ENCODE data around the gene MMP11.
A peak's percentile ranks its signal among the peaks of the same experiment; 100 is the strongest.

The MMP11 gene

GRCh38 chr22:23759566-23759965 lies 13.1 kb upstream of the MMP11 start:
- no peak for DNase-seq

DNA sequence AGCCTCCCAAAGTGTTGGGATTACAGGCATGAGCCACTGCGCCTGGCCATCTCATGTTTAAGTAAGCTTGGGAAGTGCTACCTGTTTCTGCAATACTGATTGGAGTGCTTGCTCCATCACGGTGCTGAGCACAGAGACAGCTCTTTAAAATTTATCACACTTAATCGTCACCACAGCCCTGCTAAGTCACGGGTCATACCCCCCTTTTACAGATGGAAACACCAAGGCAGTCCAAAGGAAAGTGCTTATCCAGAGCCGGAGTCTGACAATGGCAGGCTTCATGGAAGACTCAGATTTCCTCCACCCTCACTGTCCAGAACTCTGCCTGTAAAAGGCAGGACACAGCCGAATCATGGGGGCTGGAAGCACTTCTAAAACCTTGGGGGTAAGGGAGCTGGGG lies 12.6 kb upstream of the MMP11 start:
- no peak for DNase-seq

GRCh38 chr22:23762842-23763578 lies 9.6 kb upstream of the MMP11 start, which contains the start of gene C22orf15:
C22orf15 (plus strand) TSS chr22:23762990; CDS start chr22:23763307, 317 bp downstream.
- DNase-seq, result no peak

- DNase-seq, result peak in 4 of 51 donors; percentile 7 to 36 (median 18)
These were observed 9.1 kb upstream of the MMP11 start for GRCh38 chr22:23763579-23763945.

DNA sequence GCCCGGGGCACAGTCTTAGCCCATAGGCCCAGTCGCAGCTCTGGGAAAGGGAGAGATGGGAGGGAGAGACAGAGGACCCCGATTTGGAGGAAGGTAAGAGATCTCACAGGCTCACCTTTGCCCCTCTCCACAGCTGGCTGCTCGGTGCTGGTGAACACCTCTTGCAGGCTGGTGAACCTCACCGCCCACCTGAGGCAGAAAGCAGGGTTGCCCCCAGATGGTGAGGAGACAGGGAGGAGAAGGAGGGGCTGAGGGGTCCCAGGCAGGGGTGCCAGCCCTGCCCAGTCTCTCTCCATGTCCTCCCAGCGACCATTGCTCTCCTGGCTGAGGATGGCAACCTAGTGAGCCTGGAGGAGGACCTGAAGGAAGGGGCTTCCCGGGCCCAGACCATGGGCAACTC lies 8.7 kb upstream of the MMP11 start:
- DNase-seq, result no peak

- DNase-seq, result no peak
These were observed 7.5 kb upstream of the MMP11 start for GRCh38 chr22:23764899-23765881.

DNA sequence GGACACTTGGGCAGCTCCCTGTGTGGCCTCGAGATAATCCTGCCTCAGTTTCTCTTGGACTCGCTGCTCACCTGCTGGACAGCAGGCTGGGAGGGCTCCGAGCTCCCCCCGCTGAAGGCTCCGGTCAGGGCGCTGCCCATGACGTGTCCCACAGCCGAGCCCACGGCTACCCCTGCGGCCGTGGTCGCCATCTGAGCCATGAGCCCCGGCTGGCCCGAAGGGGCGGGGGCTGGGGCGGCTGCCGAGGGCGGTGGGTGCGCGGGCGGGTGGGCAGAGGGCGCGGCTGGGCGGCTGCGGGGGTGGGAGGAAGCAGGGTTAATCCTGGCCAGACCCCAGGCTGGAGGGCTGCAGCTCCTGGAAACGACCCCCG lies 5.4 kb upstream of the MMP11 start:
- DNase-seq, result peak in 1 of 51 donors; percentile 43

- peak; percentile 48 to 91 (median 84) for DNase-seq
These were observed 4.7 kb upstream of the MMP11 start, which contains the start of gene CHCHD10 for GRCh38 chr22:23767673-23768548. CHCHD10 (minus strand) TSS chr22:23767972; CDS start chr22:23767874, 98 bp downstream.

- no peak for DNase-seq
These were observed 3.2 kb upstream of the MMP11 start for GRCh38 chr22:23769321-23769965.

- DNase-seq, result no peak
These were observed 367 bp upstream of the MMP11 start for GRCh38 chr22:23772315-23772648.

DNA sequence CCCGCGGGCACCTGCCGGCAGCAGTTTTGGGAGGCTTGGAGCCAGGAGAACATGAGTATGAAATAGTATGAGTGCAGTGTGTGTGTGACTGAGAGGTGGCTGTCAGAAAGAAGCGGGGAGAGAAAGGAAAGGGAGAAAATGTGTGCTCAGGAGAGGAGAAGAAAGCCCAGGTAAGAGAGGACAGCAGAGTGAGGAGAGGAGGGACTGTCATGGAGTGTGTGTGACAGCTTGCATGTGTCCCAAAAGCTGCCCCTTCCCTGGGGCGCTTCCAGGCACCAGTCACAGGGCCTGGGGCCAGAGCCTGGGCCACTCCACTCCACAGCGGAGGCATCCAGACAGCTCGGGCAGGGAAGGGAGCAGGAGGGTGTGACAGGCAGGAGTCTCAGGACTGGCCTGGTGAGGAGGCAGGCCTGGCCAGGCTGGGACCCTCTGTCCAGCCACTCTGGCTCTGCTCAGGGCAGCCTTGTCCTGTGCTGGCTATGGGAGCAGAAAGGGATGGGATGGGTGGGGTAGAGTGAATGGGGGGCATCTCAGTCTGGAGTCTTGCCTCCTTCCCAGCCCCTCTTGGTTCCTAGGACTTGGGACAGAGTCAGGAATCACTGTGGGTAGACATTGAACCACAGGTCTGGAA lies 949 bp downstream of the MMP11 start:
- no peak for DNase-seq

DNA sequence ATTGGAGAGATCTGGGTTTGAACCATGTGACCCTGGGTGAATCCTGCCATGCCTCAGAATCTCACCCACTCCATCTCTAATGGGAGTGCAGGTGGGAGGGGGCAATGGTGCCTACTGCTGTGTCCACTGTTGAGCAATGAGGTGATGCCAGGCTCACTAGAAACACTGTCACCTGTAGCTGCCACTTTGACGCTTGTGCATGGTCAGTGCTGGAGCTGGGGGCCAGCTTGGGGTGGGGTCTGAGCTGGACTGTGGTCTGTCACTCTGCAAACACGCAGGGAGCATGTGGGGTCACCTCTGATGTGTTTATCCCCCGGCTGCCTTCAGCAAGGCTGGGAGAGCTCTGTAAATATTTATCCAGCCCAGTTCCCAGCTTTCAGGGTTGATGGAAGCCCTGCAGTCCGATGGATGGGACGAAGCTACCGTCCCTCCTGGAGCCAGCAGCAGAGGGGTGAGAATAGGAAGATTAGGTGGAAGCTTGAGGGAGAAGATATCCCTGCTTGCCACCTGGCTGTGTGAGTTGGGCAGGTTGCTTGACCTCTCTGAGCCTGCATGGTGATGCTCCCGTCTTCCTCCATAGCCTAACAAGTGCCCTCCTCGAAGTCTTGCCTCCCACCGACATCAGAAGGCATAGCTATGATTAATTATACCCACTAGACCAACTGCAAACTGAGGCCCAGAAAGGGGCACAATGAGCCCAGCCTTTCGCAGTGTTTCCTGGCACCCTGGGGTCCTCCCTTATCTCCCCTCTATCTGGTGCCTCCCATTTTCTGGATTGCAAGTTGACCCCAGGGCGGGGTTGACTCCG lies 1.7 kb downstream of the MMP11 start:
- no peak for DNase-seq

GRCh38 chr22:23774922-23775436 lies 2.3 kb downstream of the MMP11 start:
- no peak for DNase-seq

GRCh38 chr22:23775779-23776375 lies 3.2 kb downstream of the MMP11 start:
- no peak for DNase-seq

DNA sequence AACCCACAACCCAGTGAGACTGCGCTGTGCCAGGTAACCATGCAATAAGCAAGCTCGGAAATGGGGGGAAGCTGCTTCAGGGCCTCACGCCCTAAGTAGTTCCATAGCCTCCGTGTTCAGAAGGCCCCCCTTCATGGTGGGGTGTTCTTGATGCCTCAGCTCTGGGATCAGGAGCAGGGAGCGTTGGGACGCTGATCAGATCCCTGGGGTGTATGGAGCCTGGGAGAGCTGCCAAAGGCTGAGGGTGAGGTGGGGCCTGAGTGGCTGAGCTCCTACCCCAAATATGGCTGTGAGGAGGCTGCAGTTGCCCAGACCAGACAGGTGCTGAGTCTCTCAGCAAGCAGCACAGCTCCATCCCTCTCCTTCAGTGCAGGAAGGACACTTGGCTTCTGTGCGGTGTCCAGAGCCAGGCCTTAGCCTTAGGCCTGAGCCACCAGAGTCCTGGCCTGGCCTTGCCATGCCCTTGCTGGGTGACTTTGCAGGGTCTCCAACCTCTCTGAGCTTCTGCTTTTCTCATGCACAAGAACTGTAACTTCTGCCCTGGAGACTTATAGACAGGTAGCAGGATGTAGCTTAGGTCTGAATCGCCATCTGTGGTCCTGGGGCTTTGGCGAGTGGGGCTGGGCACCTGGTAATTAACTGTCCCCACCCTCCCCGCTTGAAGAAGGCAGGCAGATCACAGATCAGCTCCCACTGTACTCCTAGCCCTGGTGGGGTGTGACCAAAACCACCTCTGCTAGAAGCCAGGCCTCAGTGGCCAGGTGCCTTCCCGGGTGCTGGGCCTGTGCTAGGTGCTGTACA lies 5.3 kb downstream of the MMP11 start:
- no peak for DNase-seq

- DNase-seq, result no peak
These were observed 5.9 kb downstream of the MMP11 start for GRCh38 chr22:23778577-23778900.

DNA sequence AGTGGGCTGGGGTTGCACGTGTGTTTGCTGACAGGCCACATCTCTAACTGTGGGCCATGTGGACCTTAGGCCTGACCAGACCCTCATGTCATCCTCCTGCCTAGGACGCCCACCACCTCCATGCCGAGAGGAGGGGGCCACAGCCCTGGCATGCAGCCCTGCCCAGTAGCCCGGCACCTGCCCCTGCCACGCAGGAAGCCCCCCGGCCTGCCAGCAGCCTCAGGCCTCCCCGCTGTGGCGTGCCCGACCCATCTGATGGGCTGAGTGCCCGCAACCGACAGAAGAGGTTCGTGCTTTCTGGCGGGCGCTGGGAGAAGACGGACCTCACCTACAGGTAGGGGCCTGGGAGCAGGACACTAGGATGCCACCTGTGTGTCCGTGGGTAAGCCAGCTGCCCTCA lies 6.4 kb downstream of the MMP11 start:
- no peak for DNase-seq

GRCh38 chr22:23779731-23780130 lies 7.1 kb downstream of the MMP11 start:
- DNase-seq, result no peak

Measured in hypothalamus (tissue), 51 donors.